Mucosa of stomach (tissue), 1 donor: ENCODE measurements around the gene TRIM44.

Experiments used
- H3K27me3 ChIP-seq: one replicate; pipeline ENCODE4 v1.7.0; 2013; ENCODE audit warnings: mild to moderate bottlenecking, low read length; ENCODE audit not compliant: control insufficient read depth, insufficient read depth
- H3K36me3 ChIP-seq: one replicate; pipeline ENCODE4 v1.7.0; 2013; ENCODE audit warnings: low read length; ENCODE audit not compliant: control insufficient read depth, insufficient read depth
- H3K4me1 ChIP-seq: one replicate; pipeline ENCODE4 v1.7.0; 2013; ENCODE audit warnings: mild to moderate bottlenecking, low read length; ENCODE audit not compliant: control insufficient read depth, insufficient read depth
- H3K4me3 ChIP-seq: one replicate; pipeline ENCODE4 v1.7.0; 2013; ENCODE audit warnings: low read length
- H3K9ac ChIP-seq: one replicate; pipeline ENCODE4 v1.7.0; 2013; ENCODE audit warnings: mild to moderate bottlenecking, low read length, moderate library complexity
- H3K9me3 ChIP-seq: one replicate; pipeline ENCODE4 v1.7.0; 2013; ENCODE audit warnings: mild to moderate bottlenecking, low read length, moderate library complexity; ENCODE audit not compliant: control insufficient read depth
- donor health status: Pancreatic carcinoma.

Gene TRIM44

GRCh38 chr11:35735411-35735810, 72.8 kb downstream of the TRIM44 start:
- Histone ChIP-seq H3K27me3 (no peaks in the 10 kb centered on the region), H3K4me3 (no peak overlapping the region), H3K36me3 (no peaks in the 10 kb centered on the region), H3K4me1 (no peaks in the 10 kb centered on the region), H3K9ac (no peak overlapping the region), H3K9me3 (no peaks in the 10 kb centered on the region)

DNA sequence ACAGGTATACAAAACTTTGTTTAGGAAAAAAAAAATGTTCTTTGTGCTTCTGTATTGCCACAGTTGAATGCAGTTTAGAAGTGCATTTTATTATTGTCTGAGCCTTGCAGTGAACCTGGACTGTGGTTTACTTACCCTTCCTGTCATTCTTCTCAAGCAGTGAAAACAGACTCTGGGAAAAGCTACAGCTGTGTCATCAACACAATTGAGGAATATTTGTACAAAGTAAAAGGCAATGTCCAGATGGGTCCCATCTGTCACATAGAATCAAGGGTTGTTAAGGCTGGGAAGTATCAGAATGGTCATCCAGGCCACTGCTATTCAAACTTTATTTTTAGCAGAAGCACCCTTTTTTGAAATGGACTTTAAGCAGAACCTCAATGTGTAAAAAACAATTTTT, 73.3 kb downstream of the TRIM44 start:
- Histone ChIP-seq H3K9ac (no peak overlapping the region), H3K9me3 (no peaks in the 10 kb centered on the region), H3K36me3 (no peaks in the 10 kb centered on the region), H3K27me3 (no peaks in the 10 kb centered on the region), H3K4me1 (no peaks in the 10 kb centered on the region), H3K4me3 (no peak overlapping the region)

DNA sequence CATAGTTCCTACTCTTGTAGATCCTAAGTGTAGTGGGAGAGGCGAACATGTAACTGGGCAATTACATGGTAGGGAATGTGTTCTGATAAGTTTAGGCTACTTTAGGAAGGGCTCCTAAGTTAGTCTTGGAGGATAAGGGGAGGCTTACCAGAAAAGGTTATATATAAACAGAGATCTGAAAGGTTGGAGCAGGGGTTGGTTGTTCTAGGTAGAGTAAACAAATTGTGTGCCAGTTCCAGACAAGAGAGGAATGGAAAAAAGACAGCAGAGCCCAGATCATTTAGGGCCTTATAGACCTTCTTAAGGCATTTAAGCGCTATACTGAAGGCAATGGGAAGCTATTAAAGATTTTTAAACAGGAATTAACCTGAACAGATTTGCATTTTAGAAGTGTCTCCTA, 74.4 kb downstream of the TRIM44 start:
- Histone ChIP-seq H3K9ac (no peak overlapping the region), H3K27me3 (no peaks in the 10 kb centered on the region), H3K9me3 (no peaks in the 10 kb centered on the region), H3K36me3 (no peaks in the 10 kb centered on the region), H3K4me1 (no peaks in the 10 kb centered on the region), H3K4me3 (no peak overlapping the region)

GRCh38 chr11:35740061-35740799, 77.7 kb downstream of the TRIM44 start:
- Histone ChIP-seq H3K4me3 (no peak overlapping the region), H3K27me3 (no peaks in the 10 kb centered on the region), H3K4me1 (no peaks in the 10 kb centered on the region), H3K9ac (no peak overlapping the region), H3K36me3 (no peaks in the 10 kb centered on the region), H3K9me3 (no peaks in the 10 kb centered on the region)

DNA sequence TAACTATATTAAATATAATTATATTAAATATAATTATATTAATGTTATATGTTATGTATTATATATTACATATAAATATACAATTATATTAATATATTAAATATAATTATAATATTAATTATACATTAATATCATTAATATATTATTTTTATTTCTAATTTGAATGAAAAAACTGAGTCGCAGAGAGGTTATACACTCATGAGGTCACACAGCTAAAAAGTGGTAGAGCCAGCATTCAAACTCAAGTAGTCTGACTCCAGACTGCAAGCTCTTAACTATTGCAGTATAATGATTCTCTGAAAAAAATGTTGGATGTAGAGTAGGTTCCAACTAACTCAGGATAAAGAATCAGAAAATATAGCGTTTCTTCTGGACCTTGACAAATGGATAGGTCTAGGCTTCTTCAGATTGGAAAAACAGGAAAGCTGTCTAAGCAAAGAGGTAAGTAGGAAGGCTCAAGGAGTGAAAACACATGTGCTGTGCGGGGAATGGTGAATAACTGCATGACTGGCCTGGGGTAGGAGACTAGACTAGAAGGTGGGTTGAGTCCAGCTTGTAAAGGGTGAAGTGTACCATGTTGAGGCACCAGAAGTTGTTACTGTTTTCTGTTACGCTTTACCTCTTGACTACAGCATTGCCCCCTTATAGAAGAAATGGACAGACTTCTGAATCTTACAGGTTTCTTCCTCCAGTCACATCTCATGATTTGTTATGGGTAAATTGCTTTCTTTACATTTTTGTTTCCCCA, 80.3 kb downstream of the TRIM44 start:
- H3K9me3 ChIP-seq = no peaks in the 10 kb centered on the region
- no peaks in the 10 kb centered on the region for H3K4me1 ChIP-seq
- H3K27me3 ChIP-seq = no peaks in the 10 kb centered on the region
- no peaks in the 10 kb centered on the region for H3K36me3 ChIP-seq
- no peak overlapping the region for H3K4me3 ChIP-seq
- no peak overlapping the region for H3K9ac ChIP-seq

DNA sequence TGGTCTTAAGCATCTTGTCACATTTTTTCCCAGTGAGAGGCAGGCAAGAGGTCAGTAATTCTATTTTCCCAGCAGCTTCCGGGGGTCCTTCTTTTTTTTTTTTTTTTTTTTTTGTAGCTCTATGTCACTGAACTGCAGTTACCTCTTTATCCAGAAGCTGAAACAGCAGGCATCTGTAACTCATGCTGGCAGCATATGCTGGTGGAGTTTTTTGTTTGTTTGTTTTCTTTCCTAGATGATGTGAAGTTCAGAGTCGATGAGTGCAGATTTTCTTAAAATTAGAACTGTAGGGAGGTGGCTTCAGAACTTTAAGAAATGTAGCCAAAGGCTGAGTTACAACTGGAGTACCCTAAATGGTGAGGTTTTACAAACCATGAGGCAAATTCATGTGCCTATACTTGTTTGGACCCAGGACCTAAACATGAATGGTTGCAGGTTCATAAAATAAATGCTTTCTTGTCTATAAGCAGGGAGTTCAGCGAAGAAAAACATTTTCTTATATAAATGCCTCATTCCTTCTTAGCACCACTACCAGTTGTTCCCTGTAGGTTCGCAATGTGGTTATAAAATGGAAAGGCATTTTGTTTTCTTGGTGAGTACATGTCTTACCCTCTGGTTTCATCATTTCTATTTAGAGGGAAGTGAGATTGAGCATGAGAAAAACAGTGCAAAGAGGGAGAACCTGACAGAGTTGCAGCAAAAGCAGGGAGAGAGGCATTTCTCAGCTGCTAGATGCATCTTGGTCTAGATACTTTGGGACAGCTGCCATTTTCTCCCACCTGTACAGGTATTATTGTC, 84.0 kb downstream of the TRIM44 start:
- Histone ChIP-seq H3K4me1 (no peaks in the 10 kb centered on the region), H3K9me3 (no peaks in the 10 kb centered on the region), H3K36me3 (no peaks in the 10 kb centered on the region), H3K4me3 (no peak overlapping the region), H3K27me3 (no peaks in the 10 kb centered on the region), H3K9ac (no peak overlapping the region)

- H3K36me3 ChIP-seq = no peaks in the 10 kb centered on the region
- no peaks in the 10 kb centered on the region for H3K4me1 ChIP-seq
Observed at GRCh38 chr11:35747668-35748067, 85.1 kb downstream of the TRIM44 start.

GRCh38 chr11:35748644-35749043, 86.1 kb downstream of the TRIM44 start:
- Histone ChIP-seq H3K36me3 (no peaks in the 10 kb centered on the region), H3K9ac (no peak overlapping the region), H3K4me1 (no peaks in the 10 kb centered on the region), H3K27me3 (no peaks in the 10 kb centered on the region), H3K9me3 (no peaks in the 10 kb centered on the region), H3K4me3 (no peak overlapping the region)

More at GRCh38 chr11:35747668-35748067, 85.1 kb downstream of the TRIM44 start:
- Histone ChIP-seq H3K4me3 (no peak overlapping the region), H3K9me3 (no peaks in the 10 kb centered on the region), H3K9ac (no peak overlapping the region), H3K27me3 (no peaks in the 10 kb centered on the region)

DNA sequence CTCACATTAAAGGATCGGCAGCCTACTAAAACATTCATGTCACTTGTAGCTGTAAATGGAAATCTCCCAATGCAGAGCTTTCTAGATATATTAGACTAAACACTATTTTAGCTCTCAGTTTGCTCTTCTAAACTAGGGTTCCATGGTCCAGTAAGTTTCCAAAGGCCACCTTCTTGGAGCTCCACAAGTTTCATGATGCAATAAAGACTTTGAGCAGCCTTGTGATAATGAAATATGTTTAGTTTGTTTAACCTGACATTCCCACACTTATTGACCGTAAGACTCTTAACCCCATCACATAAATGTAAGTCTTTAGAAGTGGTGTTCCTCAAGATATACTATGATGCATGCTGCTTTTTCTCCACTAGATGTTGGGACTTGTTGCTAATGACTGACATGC, 87.7 kb downstream of the TRIM44 start:
- Histone ChIP-seq H3K9ac (no peak overlapping the region), H3K4me1 (no peaks in the 10 kb centered on the region), H3K36me3 (no peaks in the 10 kb centered on the region), H3K27me3 (no peaks in the 10 kb centered on the region), H3K9me3 (no peaks in the 10 kb centered on the region), H3K4me3 (no peak overlapping the region)

GRCh38 chr11:35750981-35751663, 88.5 kb downstream of the TRIM44 start:
- Histone ChIP-seq H3K9ac (no peak overlapping the region), H3K9me3 (no peaks in the 10 kb centered on the region), H3K4me3 (no peak overlapping the region), H3K4me1 (no peaks in the 10 kb centered on the region), H3K36me3 (no peaks in the 10 kb centered on the region), H3K27me3 (no peaks in the 10 kb centered on the region)

- H3K4me3 ChIP-seq = no peak overlapping the region
- H3K4me1 ChIP-seq = no peaks in the 10 kb centered on the region
- no peaks in the 10 kb centered on the region for H3K27me3 ChIP-seq
- no peak overlapping the region for H3K9ac ChIP-seq
- H3K9me3 ChIP-seq = no peaks in the 10 kb centered on the region
- H3K36me3 ChIP-seq = no peaks in the 10 kb centered on the region
Observed at GRCh38 chr11:35751664-35752061, 89.1 kb downstream of the TRIM44 start.
